ENCODE results near the gene JAK1.
"Not testable (repeated sequence)": the region's sequence is repeated elsewhere in the genome, so short reads cannot be mapped to it uniquely, and the experiment has no call there.

The JAK1 gene

GRCh38 chr1:64948216-64948615, 18.1 kb downstream of the JAK1 start:
- DNase-seq: no peak

- DNase-seq: no peak
These were observed 19.4 kb downstream of the JAK1 start for GRCh38 chr1:64946916-64947315.

GRCh38 chr1:64944913-64945312, 21.4 kb downstream of the JAK1 start:
- DNase-seq: no peak

DNA sequence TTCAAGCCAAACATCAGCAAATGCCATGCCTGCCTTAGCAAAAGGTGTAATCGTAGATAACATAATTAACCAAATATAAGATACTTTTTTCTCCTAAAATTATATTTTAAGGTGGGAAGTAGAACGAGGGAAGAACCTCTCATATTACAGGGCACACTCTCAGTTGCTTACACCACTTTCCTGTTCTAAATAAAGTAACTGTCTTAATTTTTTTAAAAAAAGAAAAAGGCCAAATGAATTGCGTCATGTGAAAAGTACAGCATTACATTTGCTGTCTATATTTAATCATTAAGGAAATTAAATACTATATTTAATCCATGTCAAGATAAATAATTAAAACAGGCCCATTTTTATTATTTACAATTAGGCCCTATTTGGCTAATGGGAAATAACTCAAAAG, 23.7 kb downstream of the JAK1 start:
- no peak for DNase-seq

DNA sequence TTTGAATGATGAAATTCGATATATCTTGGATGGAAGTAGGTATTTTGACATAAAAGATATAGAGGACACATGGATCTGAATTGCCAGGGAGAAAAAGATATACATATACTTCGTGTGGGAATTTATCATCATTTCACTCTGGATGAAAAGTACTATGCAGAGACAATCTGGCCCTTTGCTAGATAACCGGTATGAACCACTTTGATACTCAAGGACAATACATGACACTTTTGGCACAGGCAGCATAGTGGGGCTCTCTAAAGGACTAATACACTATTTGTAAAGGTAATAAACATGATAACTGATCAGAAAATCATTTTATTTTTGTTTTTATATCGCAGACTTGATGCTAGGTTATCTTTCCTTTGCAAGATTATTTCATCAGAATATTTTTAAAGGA, 24.2 kb downstream of the JAK1 start:
- no peak for DNase-seq

GRCh38 chr1:64941461-64942117, 24.8 kb downstream of the JAK1 start:
- DNase-seq: no peak

DNA sequence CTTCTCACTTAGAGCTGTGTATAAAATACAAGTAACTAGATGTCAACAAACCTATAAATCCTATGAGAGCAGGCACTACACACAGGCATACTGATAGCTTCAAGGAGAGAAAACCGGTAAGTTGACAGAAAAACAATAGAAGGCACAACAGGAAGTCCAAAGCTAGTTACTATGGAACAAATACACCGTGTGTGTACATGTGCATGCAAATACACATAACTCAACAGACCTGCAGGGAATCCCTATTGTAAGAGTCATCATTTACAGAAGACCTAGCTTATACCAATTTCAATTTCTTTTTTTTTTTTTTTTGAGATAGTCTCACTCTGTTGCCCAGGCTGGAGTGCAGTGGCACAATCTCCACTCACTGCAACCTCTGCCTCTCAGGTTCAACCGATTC, 26.3 kb downstream of the JAK1 start:
- DNase-seq: no peak

DNA sequence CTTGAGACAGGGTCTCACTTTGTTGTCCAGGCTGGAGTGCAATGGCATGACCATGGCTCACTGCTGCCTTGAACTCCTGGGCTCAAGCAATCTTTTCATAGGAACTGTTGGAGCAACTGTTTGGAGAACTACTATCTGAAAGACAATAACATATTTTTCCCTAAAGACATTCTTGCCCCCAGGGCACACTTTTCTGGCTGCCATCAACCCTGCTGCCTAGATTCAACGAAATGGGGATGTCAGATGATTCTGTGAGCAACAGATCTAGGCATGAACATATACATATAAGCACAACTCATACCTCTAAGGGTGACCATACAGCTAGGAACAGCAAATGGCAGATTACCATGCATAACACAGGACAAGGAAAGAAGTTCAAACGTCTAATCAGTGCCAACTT, 27.4 kb downstream of the JAK1 start:
- DNase-seq: no peak

DNA sequence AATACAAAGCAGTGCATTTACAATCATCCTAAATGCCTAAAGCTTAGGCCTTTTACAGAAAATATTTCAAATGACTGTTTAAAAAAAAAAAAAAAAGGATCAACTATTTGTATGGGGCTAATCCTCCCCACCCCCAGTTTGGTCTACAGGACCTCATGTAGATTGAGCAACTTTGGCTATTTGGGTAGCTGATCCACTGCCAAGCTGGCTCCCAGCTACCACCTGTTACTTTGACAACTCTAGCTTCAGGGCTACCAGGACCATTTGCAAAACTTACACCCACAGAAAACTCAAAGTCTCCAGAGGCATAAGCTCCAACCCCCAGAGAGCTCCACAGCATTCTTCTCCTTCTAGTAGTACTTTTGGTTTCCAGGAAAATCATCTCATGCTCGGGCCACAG, 29.4 kb downstream of the JAK1 start:
- no peak for DNase-seq

GRCh38 chr1:64935551-64936155, 30.7 kb downstream of the JAK1 start:
- DNase-seq: no peak

DNA sequence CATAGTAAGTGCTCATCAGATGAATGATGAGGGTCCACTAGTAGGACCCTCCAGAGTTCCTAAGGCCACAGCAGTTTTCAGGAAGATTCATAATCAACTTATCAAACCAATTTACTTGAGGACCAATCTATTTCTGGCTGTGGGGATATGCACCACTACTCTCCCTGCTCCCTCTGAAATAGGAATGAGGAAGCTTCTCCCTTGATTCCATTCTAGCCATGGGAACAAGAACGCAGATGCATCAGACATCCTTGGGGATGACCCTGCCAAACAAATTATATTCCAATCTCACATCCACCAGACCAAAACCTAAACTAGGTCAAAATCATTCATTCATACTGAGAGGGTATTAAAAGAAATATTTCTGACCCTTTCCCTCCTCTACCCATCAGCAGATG, 31.5 kb downstream of the JAK1 start:
- DNase-seq: no peak

DNA sequence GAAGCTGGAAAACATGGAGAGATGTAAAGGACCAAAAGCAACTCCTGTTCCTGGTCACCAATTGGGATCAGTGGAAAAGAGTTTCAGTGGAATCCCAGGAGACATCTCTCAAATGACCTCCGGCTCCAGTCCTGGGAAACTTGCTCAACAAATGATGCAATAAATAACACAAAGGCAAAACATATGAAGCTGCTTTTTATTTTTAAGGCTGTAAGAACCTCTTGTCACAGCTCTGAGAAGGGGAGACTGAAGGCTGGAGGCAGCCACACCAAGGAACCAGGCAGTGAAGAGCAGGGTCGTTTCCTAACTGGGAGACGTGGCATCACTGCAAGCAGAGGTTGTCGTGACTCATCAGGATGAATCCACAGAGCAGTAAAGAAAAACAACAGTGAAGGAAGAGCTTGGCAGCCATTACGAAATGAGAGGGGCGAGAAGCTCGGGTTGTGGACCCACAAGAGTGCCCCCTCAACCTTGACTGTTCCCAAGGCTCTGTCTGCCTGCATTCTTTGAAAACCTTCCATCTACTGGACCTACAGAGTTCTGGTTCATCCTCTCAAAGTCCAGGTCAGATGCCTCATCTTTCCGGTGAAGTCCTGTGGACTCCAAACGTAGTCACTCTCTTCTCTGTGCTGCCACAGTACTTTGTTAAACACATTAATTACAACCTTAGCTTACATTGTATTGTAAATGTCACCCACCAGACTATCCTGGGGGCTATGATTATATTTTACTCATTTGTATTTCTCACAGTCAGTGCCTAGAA, 32.1 kb downstream of the JAK1 start:
- DNase-seq: no peak

DNA sequence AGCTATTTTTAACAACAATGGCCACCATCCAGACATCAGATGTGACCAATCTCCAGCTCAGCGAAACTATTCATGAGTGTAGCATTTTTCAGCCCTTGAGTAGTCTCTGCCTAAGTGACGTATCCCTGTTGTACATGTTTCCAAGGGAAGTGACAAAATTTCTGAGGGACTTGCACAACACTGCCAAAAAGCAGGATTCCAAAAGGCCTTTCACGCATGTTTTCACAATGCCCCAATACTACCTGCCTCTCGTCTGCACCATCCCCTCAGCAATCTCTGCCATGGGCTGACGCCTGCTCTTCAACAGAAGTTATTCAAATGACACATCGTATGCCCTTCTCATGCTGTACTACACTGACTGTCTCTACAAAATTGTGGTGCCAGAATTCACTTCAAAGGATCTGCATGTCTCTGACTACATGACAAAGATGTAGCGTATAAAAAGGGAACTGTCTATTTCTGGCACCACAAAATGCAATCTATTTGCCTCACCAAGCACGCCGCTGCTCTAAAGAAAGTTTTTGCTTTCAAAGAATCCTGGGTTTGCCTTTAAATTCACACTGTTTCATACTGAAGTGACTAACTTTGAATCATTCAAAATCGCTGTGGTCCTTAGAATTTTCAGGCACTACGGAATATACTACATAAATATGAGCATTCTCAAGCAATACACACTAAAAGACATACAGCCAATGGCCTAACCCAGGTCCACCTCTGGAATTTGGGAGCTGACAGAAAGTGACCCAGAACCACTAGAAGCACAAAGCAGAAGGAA, 32.9 kb downstream of the JAK1 start:
- no peak for DNase-seq

GRCh38 chr1:64932962-64933295, 33.4 kb downstream of the JAK1 start:
- no peak for DNase-seq

DNA sequence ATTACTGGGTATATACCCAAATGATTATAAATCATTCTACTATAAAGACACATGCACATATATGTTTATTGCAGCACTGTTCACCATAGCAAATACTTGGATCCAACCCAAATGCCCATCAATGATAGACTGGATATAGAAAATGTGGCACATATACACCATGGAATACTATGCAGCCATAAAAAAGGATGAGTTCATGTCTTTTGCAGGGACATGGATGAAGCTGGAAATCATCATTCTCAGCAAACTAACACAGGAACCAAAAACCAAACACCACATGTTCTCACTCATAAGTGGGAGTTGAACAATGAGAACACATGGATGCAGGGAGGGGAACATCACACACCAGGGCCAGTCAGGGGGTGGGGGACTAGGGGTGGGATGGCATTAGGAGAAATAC, 35.7 kb downstream of the JAK1 start:
- DNase-seq: not testable (repeated sequence)

GRCh38 chr1:64929221-64929620, 37.1 kb downstream of the JAK1 start:
- no peak for DNase-seq

DNA sequence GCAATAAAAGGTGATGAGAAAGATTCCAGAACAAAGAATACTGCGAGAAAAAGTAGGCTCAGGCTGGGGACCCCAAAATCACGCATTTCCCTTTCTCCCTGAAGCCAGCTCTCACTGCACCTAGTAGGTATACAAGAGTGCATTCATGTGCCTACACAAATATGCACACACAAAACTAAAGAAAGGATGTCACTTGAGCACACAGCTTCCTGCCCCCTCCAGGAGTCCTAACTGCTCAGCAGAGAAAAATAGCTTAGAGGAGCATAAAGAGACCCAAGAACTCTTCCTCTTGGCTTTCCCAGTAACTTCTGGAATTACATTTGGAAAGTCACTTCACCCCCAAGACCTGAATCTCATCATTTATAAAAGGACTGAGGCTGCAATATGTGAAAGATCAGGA, 38.0 kb downstream of the JAK1 start:
- no peak for DNase-seq

DNA sequence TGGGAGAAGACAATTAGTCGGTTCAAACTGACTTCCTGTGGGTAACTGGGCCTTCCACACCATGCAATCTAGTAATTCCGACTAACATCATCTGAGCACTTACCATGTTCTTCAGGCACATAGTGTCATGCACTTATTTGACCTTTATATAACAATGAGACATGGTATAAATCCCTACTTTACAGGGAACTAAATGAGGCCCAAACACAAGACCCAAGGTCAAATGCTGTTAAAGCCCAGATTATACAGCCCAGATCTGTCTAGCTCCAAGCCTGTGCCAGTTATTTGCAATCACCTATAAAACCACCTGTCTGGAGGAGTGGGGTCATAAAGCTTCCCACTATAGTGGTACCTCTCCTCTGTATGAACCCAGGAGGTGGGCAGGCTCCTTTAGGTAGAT, 40.8 kb downstream of the JAK1 start:
- DNase-seq: no peak

DNA sequence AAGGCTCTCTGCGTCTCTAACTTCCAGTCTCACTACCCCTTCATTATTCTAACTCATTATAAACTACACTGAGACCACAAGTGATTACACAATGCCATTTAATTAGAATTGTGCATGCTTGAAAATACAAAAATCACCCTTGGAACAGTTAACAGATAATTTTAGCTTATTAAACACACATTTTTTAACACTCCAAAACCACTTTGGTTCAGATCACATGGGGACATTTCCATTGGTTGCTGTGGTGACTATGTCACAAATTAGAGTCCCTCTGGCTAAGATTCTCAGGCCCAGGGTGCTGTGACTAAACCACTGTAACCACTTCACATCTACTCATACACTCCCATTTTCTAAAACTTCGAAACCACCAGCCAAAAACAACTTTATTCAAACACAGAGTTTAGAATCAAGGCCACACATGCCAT, 43.0 kb downstream of the JAK1 start:
- DNase-seq: no peak

- DNase-seq: no peak
These were observed 44.0 kb downstream of the JAK1 start for GRCh38 chr1:64922336-64922735.

GRCh38 chr1:64921771-64922170, 44.6 kb downstream of the JAK1 start:
- no peak for DNase-seq

DNA sequence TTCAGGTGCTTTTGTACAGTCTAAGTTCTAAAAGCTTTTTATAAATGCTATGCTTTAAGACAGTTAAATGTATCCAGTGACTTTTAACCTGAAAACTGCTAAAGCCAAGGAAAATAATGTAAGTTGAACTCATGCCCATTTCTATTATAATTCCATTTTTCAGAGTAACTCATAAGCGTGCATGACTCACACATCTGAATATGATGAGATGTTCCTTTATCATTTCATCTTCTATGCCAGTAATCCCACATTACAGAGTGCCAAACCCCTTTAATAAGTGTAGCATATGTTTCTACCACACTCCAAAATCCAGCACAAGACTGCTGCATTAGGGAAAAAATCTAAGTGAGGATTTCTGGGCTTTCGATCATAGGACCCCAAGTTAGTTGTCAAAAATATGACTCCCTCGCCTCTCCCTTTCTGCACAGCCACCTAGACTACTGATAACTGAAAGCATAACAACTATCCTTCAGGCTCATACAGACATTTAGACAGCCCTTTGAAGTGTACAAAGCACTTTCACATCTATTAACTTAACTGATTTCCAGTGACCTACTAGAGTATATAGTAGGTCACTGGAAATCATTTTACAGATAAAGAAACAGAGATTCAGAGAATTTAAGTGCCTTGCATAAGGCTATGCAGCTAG, 45.3 kb downstream of the JAK1 start:
- DNase-seq: no peak

- DNase-seq: not testable (repeated sequence)
These were observed 47.2 kb downstream of the JAK1 start for GRCh38 chr1:64919120-64919519.

Measured in NCI-H774 (cell line).